Type B pancreatic cell (in vitro differentiated cells): ENCODE measurements around the gene NEK1. TPM values are rescaled to one million over a fixed set of nuclear protein-coding genes. Genes with fewer than 3 reads are reported as not detected.

Experiments
- DNase-seq: peaks from one replicate; pipeline ENCODE4 v3.0.0; 2021; ENCODE audit warnings: mixed read lengths; ENCODE audit not compliant: unreplicated experiment; ENCODE audit errors: extremely low spot score
- H3K27ac Mint-ChIP-seq: 2 replicates; pipeline ENCODE4 v1.8.0; 2021; ENCODE audit warnings: mild to moderate bottlenecking, mixed read lengths
- H3K27me3 Mint-ChIP-seq: 2 replicates; pipeline ENCODE4 v1.8.0; 2021; ENCODE audit warnings: mixed read lengths
- H3K36me3 Mint-ChIP-seq: 2 replicates; pipeline ENCODE4 v1.8.0; 2021; ENCODE audit warnings: mixed read lengths
- H3K4me1 Mint-ChIP-seq: one replicate; pipeline ENCODE4 v1.8.0; 2021; ENCODE audit warnings: mixed read lengths; ENCODE audit not compliant: unreplicated experiment
- H3K4me3 Mint-ChIP-seq: 2 replicates; pipeline ENCODE4 v1.8.0; 2021; ENCODE audit warnings: mild to moderate bottlenecking, mixed read lengths
- H3K9me3 Mint-ChIP-seq: 2 replicates; pipeline ENCODE4 v1.8.0; 2021; ENCODE audit warnings: mixed read lengths
- CTCF ChIP-seq: fragments of 200-600 bp; sonication (generic); conservative IDR thresholded peaks from 2 replicates; pipeline ENCODE4 v1.5.0; 2021; ENCODE audit warnings: antibody characterized with exemption, mild to moderate bottlenecking
- total RNA-seq: library from RNA; stranded (reverse); gene quantifications from 2 replicates; pipeline ENCODE4 v1.2.1, GENCODE V29; 2021; ENCODE audit warnings: low replicate concordance

Gene NEK1
- total RNA-seq, 1 donor from 2014 or later = 17.7 TPM

- no peaks in the 10 kb centered on the region for H3K4me1 Mint-ChIP-seq
- TF ChIP-seq CTCF = no peak
- no peaks in the 10 kb centered on the region for H3K27me3 Mint-ChIP-seq
- no peak for DNase-seq
- no peaks in the 10 kb centered on the region for H3K36me3 Mint-ChIP-seq
- no peak overlapping the region for H3K27ac Mint-ChIP-seq
- peaks cover 14% of the 10 kb centered on the region for H3K9me3 Mint-ChIP-seq
- no peak overlapping the region for H3K4me3 Mint-ChIP-seq
These were observed 236.0 kb downstream of the NEK1 start for GRCh38 chr4:169376421-169376820.

- Mint-ChIP-seq H3K36me3 (no peaks in the 10 kb centered on the region), H3K4me1 (no peaks in the 10 kb centered on the region), H3K9me3 (peaks cover 14% of the 10 kb centered on the region), H3K27me3 (no peaks in the 10 kb centered on the region), H3K27ac (no peak overlapping the region), H3K4me3 (no peak overlapping the region)
- no peak for DNase-seq
- no peak for TF ChIP-seq CTCF
These were observed 239.6 kb downstream of the NEK1 start for GRCh38 chr4:169372791-169373190.

GRCh38 chr4:169369634-169370033 lies 242.7 kb downstream of the NEK1 start:
- no peak for DNase-seq
- Mint-ChIP-seq H3K36me3 (no peaks in the 10 kb centered on the region), H3K4me3 (no peak overlapping the region), H3K27ac (no peak overlapping the region), H3K4me1 (peaks cover 5% of the 10 kb centered on the region), H3K27me3 (no peaks in the 10 kb centered on the region), H3K9me3 (peaks cover 9% of the 10 kb centered on the region)
- no peak for TF ChIP-seq CTCF

GRCh38 chr4:169367826-169368225 lies 244.6 kb downstream of the NEK1 start:
- no peak for DNase-seq
- H3K27ac Mint-ChIP-seq = no peak overlapping the region
- H3K9me3 Mint-ChIP-seq = peaks cover 9% of the 10 kb centered on the region
- no peaks in the 10 kb centered on the region for H3K27me3 Mint-ChIP-seq
- H3K36me3 Mint-ChIP-seq = no peaks in the 10 kb centered on the region
- peaks cover 8% of the 10 kb centered on the region for H3K4me1 Mint-ChIP-seq
- H3K4me3 Mint-ChIP-seq = no peak overlapping the region
- TF ChIP-seq CTCF = no peak

GRCh38 chr4:169366821-169367220 lies 245.6 kb downstream of the NEK1 start:
- no peak for DNase-seq
- H3K36me3 Mint-ChIP-seq = no peaks in the 10 kb centered on the region
- no peak for TF ChIP-seq CTCF
- H3K4me1 Mint-ChIP-seq = peaks cover 8% of the 10 kb centered on the region
- no peaks in the 10 kb centered on the region for H3K27me3 Mint-ChIP-seq
- H3K27ac Mint-ChIP-seq = no peak overlapping the region
- no peak overlapping the region for H3K4me3 Mint-ChIP-seq
- H3K9me3 Mint-ChIP-seq = peaks cover 9% of the 10 kb centered on the region

- Mint-ChIP-seq H3K36me3 (no peaks in the 10 kb centered on the region), H3K4me1 (peaks cover 8% of the 10 kb centered on the region), H3K4me3 (no peak overlapping the region), H3K27ac (no peak overlapping the region), H3K27me3 (no peaks in the 10 kb centered on the region), H3K9me3 (peaks cover 16% of the 10 kb centered on the region)
- no peak for DNase-seq
- TF ChIP-seq CTCF = no peak
These were observed 249.8 kb downstream of the NEK1 start for GRCh38 chr4:169362607-169363006.
